A549 treated with CORT108297 at 1 μM for 4 hours (cell line): ENCODE data around the gene RABGGTB. TPM values are rescaled to one million over a fixed set of nuclear protein-coding genes. Genes with fewer than 3 reads are reported as not detected.

Experiments
- total RNA-seq: library from RNA; stranded (reverse); fragments of 200-300 nt; extraction: Qiagen RNA extraction; gene quantifications from 5 replicates; pipeline ENCODE4 v1.2.3, GENCODE V29; 2022

The RABGGTB gene
- 68.5 to 97.2 TPM (median 71.6 TPM) in 5 replicates for total RNA-seq

GRCh38 chr1:75785983-75786853 is at the start of gene RABGGTB:
RABGGTB (plus strand) TSS chr1:75786256; CDS start chr1:75786272, 16 bp downstream.

GRCh38 chr1:75796376-75797272 is 10.6 kb downstream of the RABGGTB start, which contains the start of gene MSH4:
MSH4 (plus strand) TSS chr1:75796882; CDS start chr1:75796986, 104 bp downstream.

Other genes with a start within 250 kb of the RABGGTB start
- 0.02 to 0.17 TPM (median 0.06 TPM) in 5 replicates for gene SLC44A5, start 175.1 kb upstream of the RABGGTB start, total RNA-seq
- gene ACADM, start 61.5 kb upstream of the RABGGTB start, total RNA-seq, result 25.6 to 44.8 TPM (median 30.0 TPM) in 5 replicates
- gene MSH4, start 10.6 kb downstream of the RABGGTB start, total RNA-seq, result not detected in 5 replicates
- gene ASB17, start 146.1 kb downstream of the RABGGTB start, total RNA-seq, result not detected in 5 replicates